GM23248 (cell line): ENCODE results near the gene RBSN.

Source experiments
- EZH2 ChIP-seq: fragments of 200-600 bp; sonication (generic); IDR thresholded peaks from 2 replicates; pipeline ENCODE4 v1.6.1; 2018; ENCODE audit warnings: antibody characterized with exemption, mild to moderate bottlenecking; ENCODE audit not compliant: insufficient read depth, poor library complexity, severe bottlenecking
- EZH2phosphoT487 ChIP-seq: fragments of 200-600 bp; sonication (generic); IDR thresholded peaks from 2 replicates; pipeline ENCODE4 v1.6.1; 2018; ENCODE audit warnings: antibody characterized with exemption, moderate library complexity, mild to moderate bottlenecking, low read depth; ENCODE audit not compliant: insufficient read depth

- TF ChIP-seq EZH2phosphoT487 (no peak), EZH2 (no peak)
Measured at GRCh38 chr3:15063656-15064286, 35.2 kb downstream of the RBSN start.
